HepG2 (cell line): ENCODE measurements around the gene ADCK2. TPM values are rescaled to one million over a fixed set of nuclear protein-coding genes. Genes with fewer than 3 reads are reported as not detected.
A peak's percentile ranks its signal among the peaks of the same experiment; 100 is the strongest.

ENCODE experiments used
- KAT2B ChIP-seq: fragments of 150-350 bp; IDR thresholded peaks from 2 replicates; pipeline ENCODE4 v1.6.1; 2014; ENCODE audit warnings: low read depth, low read length, borderline replicate concordance
- MIXL1 ChIP-seq: IDR thresholded peaks from 2 replicates; pipeline ENCODE4 v1.6.1; 2016
- NFE2L1 ChIP-seq: sonication (generic); formaldehyde crosslinking; IDR thresholded peaks from 2 replicates; pipeline ENCODE4 v1.4.0; 2020; ENCODE audit warnings: missing genetic modification reagents, mild to moderate bottlenecking, borderline replicate concordance
- PLRG1 ChIP-seq: fragments of 450-650 bp; conservative IDR thresholded peaks from 2 replicates; pipeline ENCODE4 v1.6.1; 2016
- SRSF9 ChIP-seq: fragments of 200-400 bp; formaldehyde crosslinking; IDR thresholded peaks from 2 replicates; pipeline ENCODE4 v1.6.1; 2018; ENCODE audit warnings: borderline replicate concordance, mild to moderate bottlenecking, low read depth, low read length; ENCODE audit not compliant: insufficient read depth, poor library complexity, severe bottlenecking
- TCF7L2 ChIP-seq: IDR thresholded peaks from 2 replicates; pipeline ENCODE4 v1.6.1; 2011; ENCODE audit warnings: mild to moderate bottlenecking, low read depth, low read length, moderate library complexity
- ZBTB20 ChIP-seq: sonication (generic); formaldehyde crosslinking; IDR thresholded peaks from 2 replicates; pipeline ENCODE4 v1.8.1; 2023; ENCODE audit warnings: missing genetic modification reagents, low read depth, mild to moderate bottlenecking, borderline replicate concordance
- ZNF382 ChIP-seq: sonication (generic); formaldehyde crosslinking; IDR thresholded peaks from 2 replicates; pipeline ENCODE4 v1.5.0; 2020; ENCODE audit warnings: missing genetic modification reagents, mild to moderate bottlenecking, borderline replicate concordance
- ZNF619 ChIP-seq: sonication (generic); formaldehyde crosslinking; IDR thresholded peaks from 2 replicates; pipeline ENCODE4 v1.4.0; 2020; ENCODE audit warnings: mild to moderate bottlenecking, missing genetic modification reagents
- polyA plus RNA-seq, 8 experiments: library from polyadenylated mRNA; depleted of rRNA in 3 of 8; stranded (reverse) in 7 of 8; unstranded in 1 of 8; fragments of >200 nt; fragmentation: Illumina TruSeq in 4 of 8; extraction: Trizol in 4 of 8; gene quantifications; 2 replicates each; pipeline versions ENCODE4 v1.2.1 to v1.2.3, GENCODE V29; 2011 to 2016; ENCODE audit warnings: low read depth in 4 of 8, missing spikeins in 1 of 8, mixed read lengths in 1 of 8; ENCODE audit not compliant: insufficient read depth in 1 of 8
- total RNA-seq, 5 experiments: library from RNA; depleted of rRNA; stranded (reverse); fragments of >200 nt; fragmentation: Illumina TruSeq; extraction: Trizol; gene quantifications; 2 replicates each; pipeline ENCODE4 v1.2.3, GENCODE V29; 2016; ENCODE audit warnings: low read depth in 1 of 5
- TF ChIP-seq, protein P1 (sequence below): sonication (generic); formaldehyde crosslinking; IDR thresholded peaks from 2 replicates; pipeline ENCODE4; 2020; ENCODE audit warnings: missing genetic modification reagents, mild to moderate bottlenecking, borderline replicate concordance
- TF ChIP-seq, protein P2 (sequence below): sonication (generic); formaldehyde crosslinking; conservative IDR thresholded peaks from 2 replicates; pipeline ENCODE4 v1.8.0; 2022; ENCODE audit warnings: missing genetic modification reagents
- TF ChIP-seq, protein P3 (sequence below): sonication (generic); formaldehyde crosslinking; IDR thresholded peaks from 2 replicates; pipeline ENCODE4 v1.8.0; 2022; ENCODE audit warnings: mild to moderate bottlenecking, missing genetic modification reagents, moderate library complexity
- TF ChIP-seq, protein P4 (sequence below): sonication (generic); formaldehyde crosslinking; IDR thresholded peaks from 2 replicates; pipeline ENCODE4 v1.8.0; 2022; ENCODE audit warnings: low read depth, missing genetic modification reagents
- TF ChIP-seq, protein P5 (sequence below): sonication (generic); formaldehyde crosslinking; IDR thresholded peaks from 2 replicates; pipeline ENCODE4 v1.4.0; 2020; ENCODE audit warnings: missing genetic modification reagents, borderline replicate concordance
- TF ChIP-seq, protein P6 (sequence below): sonication (generic); formaldehyde crosslinking; IDR thresholded peaks from 2 replicates; pipeline ENCODE4 v1.8.0; 2022; ENCODE audit warnings: missing genetic modification reagents, low read depth, mild to moderate bottlenecking, borderline replicate concordance

ADCK2 gene
- total and polyA plus RNA-seq, 2 of the 13 experiments (the other 11 are each of a cell fraction or from before 2014, with no cell fraction given): 8.6 to 18.8 TPM

DNA sequence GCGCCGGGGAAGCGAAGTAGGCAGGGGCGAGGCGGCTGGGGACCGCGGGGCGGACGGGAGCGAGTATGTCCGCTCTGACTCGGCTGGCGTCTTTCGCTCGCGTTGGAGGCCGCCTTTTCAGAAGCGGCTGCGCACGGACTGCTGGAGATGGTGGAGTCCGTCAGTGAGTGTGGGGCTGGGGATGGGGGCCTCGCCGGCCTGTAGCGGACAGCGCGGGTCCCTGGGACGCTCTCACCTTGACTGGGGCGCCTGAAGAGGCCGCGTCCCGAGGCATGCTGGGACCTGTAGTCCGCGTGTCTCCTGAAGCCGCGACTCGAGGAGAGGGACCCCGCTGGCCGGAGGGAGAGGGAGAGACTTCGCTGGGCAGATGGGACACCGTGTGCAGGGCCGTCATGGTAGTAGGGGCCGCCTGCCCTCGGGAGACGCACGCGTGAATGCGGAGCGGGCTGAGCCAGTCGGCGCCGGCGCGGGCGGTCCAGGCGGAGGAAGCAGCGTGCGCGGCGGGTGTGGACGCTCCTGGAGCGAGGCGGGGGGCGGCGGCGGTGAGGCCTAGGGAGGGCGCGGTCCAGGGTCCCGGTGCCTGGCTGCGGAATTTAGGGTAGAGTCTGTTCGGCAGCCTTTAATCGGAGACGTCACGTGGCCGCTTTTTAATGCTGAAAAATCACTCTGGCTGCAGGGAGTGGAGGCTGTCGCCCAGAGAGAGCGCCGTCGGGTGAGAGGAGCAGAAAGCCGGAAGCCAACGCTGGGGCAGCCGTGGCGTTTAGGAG lies 24.1 kb downstream of the ADCK2 start, which contains the start of gene NDUFB2 (continued):
- no peak for TF ChIP-seq KAT2B
- TF ChIP-seq TCF7L2: no peak
- no peak for TF ChIP-seq NFE2L1
- TF ChIP-seq, protein P1, sequence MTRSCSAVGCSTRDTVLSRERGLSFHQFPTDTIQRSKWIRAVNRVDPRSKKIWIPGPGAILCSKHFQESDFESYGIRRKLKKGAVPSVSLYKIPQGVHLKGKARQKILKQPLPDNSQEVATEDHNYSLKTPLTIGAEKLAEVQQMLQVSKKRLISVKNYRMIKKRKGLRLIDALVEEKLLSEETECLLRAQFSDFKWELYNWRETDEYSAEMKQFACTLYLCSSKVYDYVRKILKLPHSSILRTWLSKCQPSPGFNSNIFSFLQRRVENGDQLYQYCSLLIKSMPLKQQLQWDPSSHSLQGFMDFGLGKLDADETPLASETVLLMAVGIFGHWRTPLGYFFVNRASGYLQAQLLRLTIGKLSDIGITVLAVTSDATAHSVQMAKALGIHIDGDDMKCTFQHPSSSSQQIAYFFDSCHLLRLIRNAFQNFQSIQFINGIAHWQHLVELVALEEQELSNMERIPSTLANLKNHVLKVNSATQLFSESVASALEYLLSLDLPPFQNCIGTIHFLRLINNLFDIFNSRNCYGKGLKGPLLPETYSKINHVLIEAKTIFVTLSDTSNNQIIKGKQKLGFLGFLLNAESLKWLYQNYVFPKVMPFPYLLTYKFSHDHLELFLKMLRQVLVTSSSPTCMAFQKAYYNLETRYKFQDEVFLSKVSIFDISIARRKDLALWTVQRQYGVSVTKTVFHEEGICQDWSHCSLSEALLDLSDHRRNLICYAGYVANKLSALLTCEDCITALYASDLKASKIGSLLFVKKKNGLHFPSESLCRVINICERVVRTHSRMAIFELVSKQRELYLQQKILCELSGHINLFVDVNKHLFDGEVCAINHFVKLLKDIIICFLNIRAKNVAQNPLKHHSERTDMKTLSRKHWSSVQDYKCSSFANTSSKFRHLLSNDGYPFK (CRISPR knock-in tag): peak; percentile 68; the same call in 1 of the 2 replicates
- TF ChIP-seq, protein P2, sequence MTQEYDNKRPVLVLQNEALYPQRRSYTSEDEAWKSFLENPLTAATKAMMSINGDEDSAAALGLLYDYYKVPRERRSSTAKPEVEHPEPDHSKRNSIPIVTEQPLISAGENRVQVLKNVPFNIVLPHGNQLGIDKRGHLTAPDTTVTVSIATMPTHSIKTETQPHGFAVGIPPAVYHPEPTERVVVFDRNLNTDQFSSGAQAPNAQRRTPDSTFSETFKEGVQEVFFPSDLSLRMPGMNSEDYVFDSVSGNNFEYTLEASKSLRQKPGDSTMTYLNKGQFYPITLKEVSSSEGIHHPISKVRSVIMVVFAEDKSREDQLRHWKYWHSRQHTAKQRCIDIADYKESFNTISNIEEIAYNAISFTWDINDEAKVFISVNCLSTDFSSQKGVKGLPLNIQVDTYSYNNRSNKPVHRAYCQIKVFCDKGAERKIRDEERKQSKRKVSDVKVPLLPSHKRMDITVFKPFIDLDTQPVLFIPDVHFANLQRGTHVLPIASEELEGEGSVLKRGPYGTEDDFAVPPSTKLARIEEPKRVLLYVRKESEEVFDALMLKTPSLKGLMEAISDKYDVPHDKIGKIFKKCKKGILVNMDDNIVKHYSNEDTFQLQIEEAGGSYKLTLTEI (CRISPR knock-in tag): no peak
- no peak for TF ChIP-seq PLRG1
- TF ChIP-seq, protein P3, sequence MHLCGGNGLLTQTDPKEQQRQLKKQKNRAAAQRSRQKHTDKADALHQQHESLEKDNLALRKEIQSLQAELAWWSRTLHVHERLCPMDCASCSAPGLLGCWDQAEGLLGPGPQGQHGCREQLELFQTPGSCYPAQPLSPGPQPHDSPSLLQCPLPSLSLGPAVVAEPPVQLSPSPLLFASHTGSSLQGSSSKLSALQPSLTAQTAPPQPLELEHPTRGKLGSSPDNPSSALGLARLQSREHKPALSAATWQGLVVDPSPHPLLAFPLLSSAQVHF (CRISPR knock-in tag): peak; percentile 83; the same call in 1 of the 2 replicates
- TF ChIP-seq, protein P4, sequence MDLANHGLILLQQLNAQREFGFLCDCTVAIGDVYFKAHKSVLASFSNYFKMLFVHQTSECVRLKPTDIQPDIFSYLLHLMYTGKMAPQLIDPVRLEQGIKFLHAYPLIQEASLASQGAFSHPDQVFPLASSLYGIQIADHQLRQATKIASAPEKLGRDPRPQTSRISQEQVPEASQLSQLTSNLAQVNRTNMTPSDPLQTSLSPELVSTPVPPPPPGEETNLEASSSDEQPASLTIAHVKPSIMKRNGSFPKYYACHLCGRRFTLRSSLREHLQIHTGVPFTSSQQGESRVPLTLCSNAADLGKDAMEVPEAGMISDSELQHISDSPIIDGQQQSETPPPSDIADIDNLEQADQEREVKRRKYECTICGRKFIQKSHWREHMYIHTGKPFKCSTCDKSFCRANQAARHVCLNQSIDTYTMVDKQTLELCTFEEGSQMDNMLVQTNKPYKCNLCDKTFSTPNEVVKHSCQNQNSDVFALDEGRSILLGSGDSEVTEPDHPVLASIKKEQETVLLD (CRISPR knock-in tag): no peak
- TF ChIP-seq ZNF619 (CRISPR knock-in tag): no peak; the same call in 1 of the 2 replicates
- no peak; the same call in 1 of the 2 replicates for TF ChIP-seq MIXL1 (CRISPR knock-in tag)
- TF ChIP-seq ZBTB20 (CRISPR knock-in tag): peak; percentile 45; the same call in 1 of the 2 replicates
- TF ChIP-seq ZNF382 (CRISPR knock-in tag): no peak
- TF ChIP-seq SRSF9: no peak
- TF ChIP-seq, protein P5, sequence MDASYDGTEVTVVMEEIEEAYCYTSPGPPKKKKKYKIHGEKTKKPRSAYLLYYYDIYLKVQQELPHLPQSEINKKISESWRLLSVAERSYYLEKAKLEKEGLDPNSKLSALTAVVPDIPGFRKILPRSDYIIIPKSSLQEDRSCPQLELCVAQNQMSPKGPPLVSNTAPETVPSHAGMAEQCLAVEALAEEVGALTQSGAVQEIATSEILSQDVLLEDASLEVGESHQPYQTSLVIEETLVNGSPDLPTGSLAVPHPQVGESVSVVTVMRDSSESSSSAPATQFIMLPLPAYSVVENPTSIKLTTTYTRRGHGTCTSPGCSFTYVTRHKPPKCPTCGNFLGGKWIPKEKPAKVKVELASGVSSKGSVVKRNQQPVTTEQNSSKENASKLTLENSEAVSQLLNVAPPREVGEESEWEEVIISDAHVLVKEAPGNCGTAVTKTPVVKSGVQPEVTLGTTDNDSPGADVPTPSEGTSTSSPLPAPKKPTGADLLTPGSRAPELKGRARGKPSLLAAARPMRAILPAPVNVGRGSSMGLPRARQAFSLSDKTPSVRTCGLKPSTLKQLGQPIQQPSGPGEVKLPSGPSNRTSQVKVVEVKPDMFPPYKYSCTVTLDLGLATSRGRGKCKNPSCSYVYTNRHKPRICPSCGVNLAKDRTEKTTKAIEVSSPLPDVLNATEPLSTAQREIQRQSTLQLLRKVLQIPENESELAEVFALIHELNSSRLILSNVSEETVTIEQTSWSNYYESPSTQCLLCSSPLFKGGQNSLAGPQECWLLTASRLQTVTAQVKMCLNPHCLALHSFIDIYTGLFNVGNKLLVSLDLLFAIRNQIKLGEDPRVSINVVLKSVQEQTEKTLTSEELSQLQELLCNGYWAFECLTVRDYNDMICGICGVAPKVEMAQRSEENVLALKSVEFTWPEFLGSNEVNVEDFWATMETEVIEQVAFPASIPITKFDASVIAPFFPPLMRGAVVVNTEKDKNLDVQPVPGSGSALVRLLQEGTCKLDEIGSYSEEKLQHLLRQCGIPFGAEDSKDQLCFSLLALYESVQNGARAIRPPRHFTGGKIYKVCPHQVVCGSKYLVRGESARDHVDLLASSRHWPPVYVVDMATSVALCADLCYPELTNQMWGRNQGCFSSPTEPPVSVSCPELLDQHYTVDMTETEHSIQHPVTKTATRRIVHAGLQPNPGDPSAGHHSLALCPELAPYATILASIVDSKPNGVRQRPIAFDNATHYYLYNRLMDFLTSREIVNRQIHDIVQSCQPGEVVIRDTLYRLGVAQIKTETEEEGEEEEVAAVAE (CRISPR knock-in tag): 0 out of 2 replicates have a peak, but pooled peaks have one; percentile 20
- TF ChIP-seq, protein P6, sequence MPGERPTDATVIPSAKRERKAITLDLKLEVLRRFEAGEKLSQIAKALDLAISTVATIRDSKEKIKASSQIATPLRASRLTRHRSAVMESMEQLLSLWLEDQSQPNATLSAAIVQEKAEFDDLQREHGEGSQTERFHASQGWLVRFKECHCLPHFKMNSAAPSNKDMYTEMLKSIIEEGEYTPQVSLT (CRISPR knock-in tag): no peak; the same call in 1 of the 2 replicates
